Skin epidermis (tissue), 12 donors: ENCODE data around the gene ABTB1.
"Not testable (repeated sequence)": the region's sequence is repeated elsewhere in the genome, so short reads cannot be mapped to it uniquely, and the experiment has no call there.

Source experiments
- H3K27ac ChIP-seq, 21 experiments: fragments of 200-600 bp; sonication (generic) in 11 of 21; one replicate each; pipeline ENCODE4 v1.5.0; 2020; ENCODE audit warnings: mild to moderate bottlenecking in 3 of 21, inconsistent platforms in 2 of 21, moderate library complexity in 2 of 21
- H3K4me3 ChIP-seq, 7 experiments: fragments of 200-600 bp; sonication (generic) in 2 of 7; one replicate each; pipeline ENCODE4 v1.5.0; 2020; ENCODE audit warnings: inconsistent platforms in 2 of 7, mild to moderate bottlenecking in 2 of 7, moderate library complexity in 1 of 7

The ABTB1 gene

DNA sequence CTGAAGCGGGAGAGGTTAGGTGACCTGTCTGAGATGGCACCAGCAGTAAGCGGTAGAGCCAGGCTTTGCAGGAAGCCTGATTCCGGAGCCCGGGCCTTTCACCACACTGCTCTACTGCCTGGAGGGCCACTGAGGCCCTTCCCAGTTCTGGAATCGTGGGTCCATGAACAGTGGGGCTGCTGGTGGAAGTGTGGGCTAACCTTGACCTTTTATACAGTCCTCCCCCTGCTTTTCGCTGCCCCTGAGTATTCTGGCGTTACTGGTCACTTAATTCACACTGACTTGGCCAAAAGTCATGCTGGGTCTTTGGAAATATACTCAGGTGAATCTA lies 2.6 kb upstream of the ABTB1 start:
- Histone ChIP-seq H3K27ac (no peak overlapping the region), H3K4me3 (no peak overlapping the region)

DNA sequence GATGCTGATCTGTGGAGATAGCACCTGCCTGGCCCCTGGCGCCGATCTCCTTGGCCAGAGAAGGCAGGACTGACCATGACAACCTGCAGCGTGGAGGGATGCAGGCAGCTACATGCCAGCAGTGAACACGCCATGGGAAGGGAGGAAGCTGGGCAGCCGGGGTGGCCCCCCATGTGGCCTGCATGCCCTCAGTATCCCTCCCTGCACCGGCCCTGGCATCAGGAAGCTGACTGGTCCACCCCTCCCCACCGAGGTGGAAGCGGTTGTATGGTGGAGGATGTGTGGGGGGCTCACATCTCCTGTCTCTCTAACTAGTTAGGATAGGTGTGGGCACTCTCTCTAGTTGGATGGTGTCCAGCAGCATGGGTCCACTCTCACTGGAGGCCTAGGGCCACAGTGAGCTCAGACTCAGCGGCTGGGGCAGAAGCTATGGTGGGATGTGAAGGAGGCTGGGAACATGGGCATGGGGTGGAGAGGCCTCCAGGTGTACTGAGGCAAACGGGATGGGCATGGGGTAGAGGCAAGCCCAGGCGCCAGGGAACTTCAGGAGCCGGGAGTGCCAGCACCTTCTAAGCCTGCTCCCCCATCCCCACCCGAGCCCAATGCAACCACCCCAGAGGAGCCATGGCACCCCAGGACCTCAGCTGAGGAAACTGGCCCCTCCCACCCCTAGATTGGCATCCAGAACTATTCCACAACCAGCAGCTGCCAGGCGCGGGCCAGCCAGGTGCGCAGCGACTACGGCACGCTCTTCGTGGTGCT lies 1.8 kb upstream of the ABTB1 start:
- Histone ChIP-seq H3K4me3 (no peak overlapping the region), H3K27ac (peak overlapping the region in 1 of 21 experiments; percentile 91)

DNA sequence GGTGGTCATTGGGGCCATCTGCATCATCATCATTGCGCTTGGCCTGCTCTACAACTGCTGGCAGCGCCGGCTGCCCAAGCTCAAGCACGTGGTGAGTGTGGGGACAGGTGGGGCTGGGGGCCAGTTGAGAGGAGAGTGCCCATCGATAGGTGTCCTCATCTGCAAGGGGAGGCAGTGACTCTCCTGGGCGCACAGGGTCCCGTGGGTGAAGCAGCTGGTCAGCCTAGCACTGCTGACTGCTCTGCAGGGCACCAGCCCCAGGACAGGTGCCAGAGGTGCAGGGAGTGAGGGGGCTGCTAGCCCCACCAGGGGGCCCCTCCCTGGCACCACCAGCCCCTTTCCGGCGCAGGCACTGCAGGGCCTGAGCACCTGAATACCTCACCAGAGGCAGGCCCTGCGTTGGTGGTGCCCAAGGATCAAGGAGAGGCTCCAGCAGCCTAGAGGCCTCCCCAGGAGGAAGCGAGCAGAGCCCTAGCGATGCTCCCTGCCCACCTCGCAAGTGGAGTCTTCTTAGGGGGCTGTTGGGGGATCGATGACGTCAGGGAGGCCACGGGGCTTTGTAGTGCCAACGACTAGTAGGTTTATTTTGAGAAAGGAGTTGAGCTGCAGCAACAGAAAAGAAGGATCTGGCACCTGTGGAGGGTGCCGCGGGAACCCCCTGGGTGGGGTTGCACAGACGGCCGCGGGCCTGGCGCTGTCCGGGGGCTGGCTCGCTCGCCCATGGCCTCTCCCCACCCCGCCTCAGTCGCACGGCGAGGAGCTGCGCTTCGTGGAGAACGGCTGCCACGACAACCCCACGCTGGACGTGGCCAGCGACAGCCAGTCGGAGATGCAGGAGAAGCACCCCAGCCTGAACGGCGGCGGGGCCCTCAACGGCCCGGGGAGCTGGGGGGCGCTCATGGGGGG lies 976 bp upstream of the ABTB1 start:
- H3K4me3 ChIP-seq = peak overlapping the region; percentile 77 to 93 (median 89)
- H3K27ac ChIP-seq = peak overlapping the region; percentile 79 to 99 (median 94)

- H3K27ac ChIP-seq = peak overlapping the region; percentile 25 to 99 (median 91)
- H3K4me3 ChIP-seq = peak overlapping the region; percentile 77 to 93 (median 89)
Measured at GRCh38 chr3:127673191-127674100, 694 bp downstream of the ABTB1 start.

- peak overlapping the region in 7 of 21 experiments; percentile 72 to 99 (median 94) for H3K27ac ChIP-seq
- peak overlapping the region in 4 of 7 experiments; percentile 80 to 93 (median 90) for H3K4me3 ChIP-seq
Measured at GRCh38 chr3:127674101-127674721, 1.5 kb downstream of the ABTB1 start.

DNA sequence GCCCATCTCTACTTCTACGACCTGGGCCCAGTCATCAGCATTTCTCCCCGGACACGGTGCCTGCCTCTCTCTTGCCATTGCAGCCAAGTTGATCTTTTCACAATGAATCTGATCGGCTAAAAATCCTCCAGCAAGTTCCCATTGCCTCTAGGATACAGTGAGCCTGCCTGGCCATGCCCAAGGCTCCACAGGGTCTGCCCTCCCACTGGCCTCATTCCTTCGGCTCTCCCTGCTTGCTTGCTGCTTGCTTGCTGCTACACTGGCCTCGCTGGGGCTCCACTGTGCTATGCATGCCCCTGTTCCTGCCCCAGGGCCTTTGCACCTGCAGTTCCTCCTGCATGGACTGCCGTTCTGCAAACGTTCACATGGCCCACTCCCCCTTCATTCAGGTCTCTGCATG lies 2.0 kb downstream of the ABTB1 start:
- Histone ChIP-seq H3K4me3 (no peak overlapping the region), H3K27ac (no peak overlapping the region)

- H3K4me3 ChIP-seq = no peak overlapping the region
- H3K27ac ChIP-seq = peak overlapping the region in 1 of 21 experiments; percentile 5
Measured at GRCh38 chr3:127675651-127676391, 3.1 kb downstream of the ABTB1 start.

GRCh38 chr3:127676456-127676855 lies 3.7 kb downstream of the ABTB1 start:
- Histone ChIP-seq H3K27ac (peak overlapping the region in 1 of 21 experiments; percentile 5), H3K4me3 (no peak overlapping the region)

GRCh38 chr3:127676921-127677351 lies 4.2 kb downstream of the ABTB1 start:
- Histone ChIP-seq H3K27ac (peak overlapping the region in 1 of 21 experiments; percentile 5), H3K4me3 (no peak overlapping the region)

- Histone ChIP-seq H3K4me3 (no peak overlapping the region), H3K27ac (peak overlapping the region in 3 of 21 experiments; percentile 20 to 44 (median 30))
Measured at GRCh38 chr3:127677541-127678314, 5.0 kb downstream of the ABTB1 start.

GRCh38 chr3:127678315-127678599 lies 5.5 kb downstream of the ABTB1 start:
- Histone ChIP-seq H3K4me3 (no peak overlapping the region), H3K27ac (peak overlapping the region in 2 of 21 experiments; percentile 30 to 44)

DNA sequence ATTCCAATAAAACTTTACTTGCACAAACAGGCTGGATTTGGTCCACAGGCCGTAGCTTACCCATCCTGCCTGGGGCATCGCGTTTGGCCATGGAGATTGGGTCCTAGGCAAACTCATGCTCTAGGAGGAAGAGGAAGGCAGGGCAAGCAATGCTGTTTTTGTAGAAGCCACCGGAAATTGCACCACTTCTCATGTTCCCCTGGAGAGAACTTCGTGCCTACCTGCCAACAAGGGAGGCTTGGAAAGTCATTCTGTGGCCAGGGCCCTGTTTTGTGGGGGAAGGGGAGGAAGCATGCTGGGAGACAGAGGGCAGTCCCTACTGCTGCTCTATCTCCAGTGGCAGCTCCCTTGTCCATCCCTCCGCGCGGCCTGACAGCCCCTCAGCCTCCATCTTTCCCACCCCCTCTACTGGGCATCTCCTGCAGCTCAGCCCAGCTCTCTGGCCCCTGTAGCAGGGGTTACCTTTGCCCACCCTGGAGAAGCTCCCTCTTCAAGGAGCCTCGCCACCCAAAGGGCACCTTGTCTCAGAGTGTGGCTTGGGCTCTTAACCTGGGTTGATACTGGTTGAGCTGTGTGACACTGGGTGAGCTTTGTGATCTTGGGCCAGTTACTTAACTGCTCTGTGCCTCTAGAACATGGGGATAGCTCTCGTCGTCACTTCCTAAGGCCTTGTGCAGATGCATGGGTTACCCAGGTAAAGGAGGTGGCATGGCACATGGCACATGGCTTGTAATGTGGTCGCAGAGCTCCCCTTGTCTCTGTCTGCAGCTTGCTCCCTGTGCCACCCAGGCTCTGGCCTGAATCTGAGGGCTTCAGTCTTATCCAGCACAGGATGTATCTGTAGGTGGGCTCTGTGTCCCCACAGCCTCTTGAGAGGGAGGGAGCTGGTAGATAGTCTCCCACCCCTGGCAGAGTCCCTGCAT lies 6.1 kb downstream of the ABTB1 start:
- Histone ChIP-seq H3K4me3 (no peak overlapping the region), H3K27ac (no peak overlapping the region)

- H3K27ac ChIP-seq = no peak overlapping the region
- H3K4me3 ChIP-seq = no peak overlapping the region
Measured at GRCh38 chr3:127679534-127680145, 6.9 kb downstream of the ABTB1 start.

GRCh38 chr3:127680146-127680661 lies 7.5 kb downstream of the ABTB1 start:
- Histone ChIP-seq H3K27ac (no peak overlapping the region), H3K4me3 (no peak overlapping the region)

DNA sequence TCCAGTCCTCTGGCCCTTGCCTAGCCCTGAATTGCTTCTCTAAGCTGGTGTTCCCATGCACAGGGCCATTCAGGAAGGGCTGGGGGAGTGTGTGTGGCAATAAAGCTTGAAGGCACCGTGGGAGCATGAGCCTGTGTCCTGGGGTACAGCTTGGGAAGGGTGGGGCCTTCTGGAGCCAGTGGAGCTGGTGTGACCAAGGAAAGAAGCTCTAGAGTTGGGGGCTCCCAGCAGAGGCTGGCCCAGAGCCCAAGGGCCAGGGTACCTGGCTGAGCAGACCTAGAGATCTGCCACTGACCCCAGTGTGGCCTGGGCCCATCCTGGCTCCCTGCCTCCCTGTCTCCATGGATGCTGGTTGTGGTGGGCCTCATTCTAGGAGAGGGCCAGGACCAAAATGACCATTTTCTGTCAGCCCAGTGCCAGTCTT lies 8.1 kb downstream of the ABTB1 start:
- no peak overlapping the region for H3K27ac ChIP-seq
- H3K4me3 ChIP-seq = no peak overlapping the region

DNA sequence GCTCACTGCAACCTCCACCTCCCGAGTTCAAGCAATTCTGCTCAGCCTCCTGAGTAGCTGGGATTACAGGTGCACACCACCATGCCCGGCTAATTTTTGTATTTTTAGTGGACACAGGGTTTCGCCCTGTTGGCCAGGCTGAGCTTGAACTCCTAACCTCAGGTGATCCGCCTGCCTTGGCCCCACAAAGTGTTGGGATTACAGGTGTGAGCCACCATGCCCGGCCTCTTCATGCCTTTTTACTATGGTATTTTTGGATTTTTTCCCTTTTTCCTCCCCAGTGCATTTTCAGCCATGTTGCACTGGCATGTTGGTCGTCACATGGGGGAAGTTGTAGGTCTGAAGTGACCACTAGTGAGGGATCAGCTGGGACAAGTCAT lies 9.4 kb downstream of the ABTB1 start:
- not testable (repeated sequence) for H3K4me3 ChIP-seq, H3K27ac ChIP-seq
